HCT116 (cell line): ENCODE data around the gene HCRTR2. TPM values are rescaled to one million over a fixed set of nuclear protein-coding genes. Genes with fewer than 3 reads are reported as not detected.

Source experiments
- total RNA-seq: library from RNA; stranded (reverse); gene quantifications from one replicate; pipeline ENCODE4 v1.2.1, GENCODE V29; 2021; ENCODE audit not compliant: unreplicated experiment

Gene HCRTR2
- total RNA-seq, 1 experiment from 2014 or later: not detected

Other genes starting within 250 kb of the HCRTR2 start
- gene GFRAL, start 153.0 kb downstream of the HCRTR2 start, total RNA-seq: not detected